Chondrocyte (in vitro differentiated cells): Measurements from ENCODE around the gene RASL10B. TPM values are rescaled to one million over a fixed set of nuclear protein-coding genes. Genes with fewer than 3 reads are reported as not detected.

Experiments
- DNase-seq: peaks from one replicate; pipeline ENCODE4 v3.0.0; 2021; ENCODE audit warnings: mixed read lengths, low spot score
- H3K27ac Mint-ChIP-seq: one replicate; pipeline ENCODE4 v1.8.0; 2021; ENCODE audit warnings: mild to moderate bottlenecking, moderate library complexity, mixed read lengths; ENCODE audit not compliant: unreplicated experiment
- H3K27me3 Mint-ChIP-seq: 2 replicates; pipeline ENCODE4 v1.8.0; 2021; ENCODE audit warnings: low read depth, mixed read lengths
- H3K36me3 Mint-ChIP-seq: 2 replicates; pipeline ENCODE4 v1.8.0; 2021; ENCODE audit warnings: low read depth, mixed read lengths
- H3K4me1 Mint-ChIP-seq: 2 replicates; pipeline ENCODE4 v1.8.0; 2021; ENCODE audit warnings: low read depth, mild to moderate bottlenecking, mixed read lengths
- H3K4me3 Mint-ChIP-seq: one replicate; pipeline ENCODE4 v1.8.0; 2021; ENCODE audit warnings: mild to moderate bottlenecking, moderate library complexity, mixed read lengths; ENCODE audit not compliant: unreplicated experiment
- H3K9me3 Mint-ChIP-seq: 2 replicates; pipeline ENCODE4 v1.8.0; 2021; ENCODE audit warnings: low read depth, mixed read lengths
- CTCF ChIP-seq: fragments of 200-600 bp; sonication (generic); IDR thresholded peaks from 2 replicates; pipeline ENCODE4 v1.5.0; 2021; ENCODE audit warnings: antibody characterized with exemption, mild to moderate bottlenecking, moderate library complexity
- total RNA-seq: library from RNA; stranded (reverse); gene quantifications from 3 replicates; pipeline ENCODE4 v1.2.1, GENCODE V29; 2021

RASL10B gene
- total RNA-seq, 1 donor from 2014 or later, result 21.3 TPM

GRCh38 chr17:35716897-35717465 lies 14.5 kb upstream of the RASL10B start:
- Mint-ChIP-seq H3K36me3 (peaks cover 14% of the 10 kb centered on the region), H3K27me3 (no peaks in the 10 kb centered on the region), H3K27ac (peak overlapping the region; percentile 77), H3K4me3 (no peak overlapping the region), H3K4me1 (peaks cover 26% of the 10 kb centered on the region), H3K9me3 (no peaks in the 10 kb centered on the region)
- no peak for DNase-seq
- TF ChIP-seq CTCF, result no peak

GRCh38 chr17:35717475-35717874 lies 14.0 kb upstream of the RASL10B start:
- DNase-seq, result no peak
- Mint-ChIP-seq H3K4me3 (no peak overlapping the region), H3K27me3 (no peaks in the 10 kb centered on the region), H3K36me3 (peaks cover 14% of the 10 kb centered on the region), H3K4me1 (peaks cover 26% of the 10 kb centered on the region), H3K27ac (peak overlapping the region; percentile 77), H3K9me3 (no peaks in the 10 kb centered on the region)
- no peak for TF ChIP-seq CTCF

- no peak overlapping the region for H3K27ac Mint-ChIP-seq
- H3K9me3 Mint-ChIP-seq, result no peaks in the 10 kb centered on the region
- no peak for DNase-seq
- no peaks in the 10 kb centered on the region for H3K27me3 Mint-ChIP-seq
- H3K36me3 Mint-ChIP-seq, result peaks cover 15% of the 10 kb centered on the region
- no peak for TF ChIP-seq CTCF
- peaks cover 36% of the 10 kb centered on the region for H3K4me1 Mint-ChIP-seq
- no peak overlapping the region for H3K4me3 Mint-ChIP-seq
These were observed 7.7 kb upstream of the RASL10B start for GRCh38 chr17:35723735-35724134.

GRCh38 chr17:35725058-35725457 lies 6.4 kb upstream of the RASL10B start:
- Mint-ChIP-seq H3K4me3 (no peak overlapping the region), H3K36me3 (peaks cover 10% of the 10 kb centered on the region), H3K27me3 (no peaks in the 10 kb centered on the region), H3K4me1 (peaks cover 36% of the 10 kb centered on the region), H3K27ac (peak overlapping the region; percentile 92), H3K9me3 (no peaks in the 10 kb centered on the region)
- DNase-seq, result no peak
- TF ChIP-seq CTCF, result no peak

GRCh38 chr17:35725802-35726126 lies 5.7 kb upstream of the RASL10B start:
- H3K4me3 Mint-ChIP-seq, result peak overlapping the region; percentile 44
- H3K4me1 Mint-ChIP-seq, result peaks cover 41% of the 10 kb centered on the region
- H3K36me3 Mint-ChIP-seq, result peaks cover 7% of the 10 kb centered on the region
- no peak for DNase-seq
- no peak for TF ChIP-seq CTCF
- peak overlapping the region; percentile 92 for H3K27ac Mint-ChIP-seq
- no peaks in the 10 kb centered on the region for H3K9me3 Mint-ChIP-seq
- no peaks in the 10 kb centered on the region for H3K27me3 Mint-ChIP-seq
